ENCODE results near the gene MTA2.
"Not testable (repeated sequence)": the region's sequence is repeated elsewhere in the genome, so short reads cannot be mapped to it uniquely, and the experiment has no call there.

Gene MTA2

DNA sequence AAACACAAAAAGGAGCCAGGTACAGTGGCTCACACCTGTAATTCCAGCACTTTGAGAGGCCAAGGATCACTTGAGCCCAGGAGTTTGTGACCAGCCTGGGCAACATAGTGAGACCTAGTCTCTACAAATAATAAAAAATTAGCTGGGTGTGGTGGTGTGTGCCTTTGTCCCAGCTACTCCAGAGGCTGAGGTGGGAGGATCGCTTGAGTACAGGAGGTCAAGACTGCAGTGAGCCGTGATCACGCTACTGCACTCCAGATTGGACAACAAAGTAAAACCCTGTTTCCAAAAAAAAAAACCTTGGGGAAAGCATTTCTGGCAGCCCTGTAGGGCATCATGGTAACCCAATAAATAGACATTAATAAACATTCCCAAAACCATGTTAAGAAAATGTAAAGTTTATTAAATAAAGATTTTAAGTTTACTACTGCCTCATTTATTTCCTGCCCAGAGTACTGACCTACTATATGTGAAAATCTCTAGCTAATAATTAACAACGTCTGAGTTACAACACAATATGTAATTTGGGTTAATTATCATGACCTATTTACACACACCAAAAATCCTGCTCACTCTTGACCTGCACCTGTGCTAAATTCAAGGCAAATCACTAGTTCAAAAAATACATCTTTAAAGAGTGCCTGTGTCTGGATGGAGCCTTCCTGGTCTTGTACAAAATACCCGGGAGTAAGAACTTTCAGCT is 36.4 kb downstream of the MTA2 start:
- TF ChIP-seq BCL11A (tag by site-specific recombination; IDR thresholded peaks at IDR 0.05; ENCODE audit: low read depth) (no peak), ZNF394 (tag by site-specific recombination; IDR thresholded peaks at IDR 0.05; ENCODE audit: borderline replicate concordance) (peak; percentile 34; the same call in 1 of the 2 replicates)
- Histone ChIP-seq H3K36me3 (ENCODE audit: control insufficient read depth in 2 of 2, insufficient read depth in 1 of 2, low read length in 2 of 2) (peaks cover 37 to 89% of the 10 kb centered on the region in 2 experiments), H3K4me1 (ENCODE audit: control insufficient read depth, insufficient read depth, low read length) (no peaks in the 10 kb centered on the region), H3K27ac (ENCODE audit: extremely low read depth, low read depth, low read length) (no peak overlapping the region), H3K4me3 (ENCODE audit: low read depth, low read length) (no peak overlapping the region), H3K9me3 (ENCODE audit: control insufficient read depth, insufficient read depth, low read depth, low read length) (no peaks in the 10 kb centered on the region)
- ChIA-PET CTCF (interaction anchor here (1.6 to 1.7 kb wide), 2 partner anchors 27 to 141 kb away, joined by 5 to 7 read pairs; partner anchors contain the start of gene TUT1), POLR2A (interaction anchor here (0.6 to 3.4 kb wide), 9 partner anchors 8 to 291 kb away, joined by 3 to 29 read pairs (median 4); partner anchors contain the start of genes EEF1G, TUT1 and UQCC3)

DNA sequence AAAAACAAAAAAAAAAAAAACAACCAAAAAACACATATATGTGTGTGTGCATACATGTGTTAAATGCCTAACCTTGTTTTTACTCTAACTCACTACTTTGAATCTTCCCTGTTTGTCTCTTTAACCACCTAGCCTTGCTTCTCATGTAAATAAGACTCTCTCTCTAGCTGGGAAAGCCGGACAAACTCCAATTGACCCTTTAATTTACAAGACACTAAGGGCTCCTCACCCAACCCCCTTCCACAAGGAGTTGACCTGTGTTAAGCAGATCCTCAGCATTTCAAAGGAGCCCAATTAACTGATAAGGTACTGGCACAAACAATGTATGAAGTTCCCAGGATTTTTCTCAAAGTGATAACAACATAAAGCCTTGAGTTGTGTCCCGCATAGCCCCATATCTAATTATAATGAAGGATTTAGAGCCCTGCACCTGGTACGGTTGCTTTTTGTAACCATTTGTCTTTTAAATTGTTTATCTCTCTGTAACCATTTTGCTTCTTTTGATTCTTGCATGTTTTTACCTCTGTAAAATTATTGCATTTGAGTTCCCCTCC is 39.9 kb downstream of the MTA2 start:
- not testable (repeated sequence) for H3K9me3 ChIP-seq (ENCODE audit: control insufficient read depth, insufficient read depth, low read depth, low read length); H3K4me3 ChIP-seq (ENCODE audit: low read depth, low read length); H3K27ac ChIP-seq (ENCODE audit: extremely low read depth, low read depth, low read length); H3K4me1 ChIP-seq (ENCODE audit: control insufficient read depth, insufficient read depth, low read length)
- peaks cover 19 to 91% of the 10 kb centered on the region in 2 experiments for H3K36me3 ChIP-seq (ENCODE audit: control insufficient read depth in 2 of 2, insufficient read depth in 1 of 2, low read length in 2 of 2)
- CTCF ChIA-PET, result interaction anchor here (1.1 to 5.2 kb wide), 7 partner anchors 11 to 166 kb away, joined by 5 to 80 read pairs (median 13); partner anchors contain the start of gene EEF1G
- POLR2A ChIA-PET, result interaction anchor here (0.6 to 3.4 kb wide), 6 partner anchors 8 to 414 kb away, joined by 3 to 29 read pairs (median 4); partner anchors contain the start of genes EEF1G and TUT1
- 0 out of 2 replicates have a peak, but pooled peaks have one; percentile 29 for TF ChIP-seq ZXDB (tag by site-specific recombination; IDR thresholded peaks at IDR 0.05)

DNA sequence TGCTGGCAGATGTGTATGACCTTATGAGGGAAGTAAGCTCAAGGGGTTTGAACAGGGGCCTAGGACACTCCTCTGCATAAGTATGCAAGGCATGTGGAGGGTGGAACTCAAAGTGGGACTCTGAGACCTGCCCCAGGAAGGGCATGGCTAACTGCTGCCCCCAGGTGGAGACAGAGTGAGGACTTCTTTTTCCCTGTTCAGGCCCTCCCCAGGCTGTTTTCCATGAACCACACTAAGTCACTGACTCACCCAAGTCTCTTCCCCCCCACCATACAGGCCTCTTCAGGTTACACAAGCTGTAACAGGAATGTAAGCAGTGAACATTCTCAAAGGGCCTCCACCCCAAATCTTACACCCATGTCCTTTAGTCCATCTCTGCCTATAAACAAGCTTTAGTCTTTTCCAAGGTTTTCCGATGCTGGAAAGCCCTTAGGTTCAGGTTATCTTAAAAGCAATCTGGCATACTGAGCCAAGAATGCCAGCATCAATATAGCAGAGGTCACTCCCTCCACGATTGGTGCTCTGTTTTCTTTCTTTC is 41.0 kb downstream of the MTA2 start:
- Histone ChIP-seq H3K4me1 (ENCODE audit: control insufficient read depth, insufficient read depth, low read length) (peaks cover 6% of the 10 kb centered on the region; the same call in 1 of the 2 replicates), H3K9me3 (ENCODE audit: control insufficient read depth, insufficient read depth, low read depth, low read length) (no peaks in the 10 kb centered on the region), H3K4me3 (ENCODE audit: low read depth, low read length) (no peak overlapping the region), H3K27ac (ENCODE audit: extremely low read depth, low read depth, low read length) (no peak overlapping the region), H3K36me3 (ENCODE audit: control insufficient read depth in 2 of 2, insufficient read depth in 1 of 2, low read length in 2 of 2) (peaks cover 16 to 82% of the 10 kb centered on the region in 2 experiments)
- ChIA-PET CTCF (interaction anchor here (0.5 to 5.2 kb wide), 33 partner anchors 9 to 1029 kb away, joined by 3 to 80 read pairs (median 4); partner anchors contain the start of genes AHNAK, EEF1G, SCGB1A1 and TUT1), POLR2A (interaction anchor here (0.6 to 2.5 kb wide), 14 partner anchors 9 to 415 kb away, joined by 3 to 13 read pairs (median 4); partner anchors contain the start of genes AHNAK, EEF1G, GANAB and MTA2)
- TF ChIP-seq ZFP3 (tag by site-specific recombination; IDR thresholded peaks at IDR 0.05; ENCODE audit: low read depth), result no peak
- TF ChIP-seq ZNF629 (tag by site-specific recombination; IDR thresholded peaks at IDR 0.05), result peak; percentile 55; the same call in 1 of the 2 replicates
- TF ChIP-seq, protein P1, sequence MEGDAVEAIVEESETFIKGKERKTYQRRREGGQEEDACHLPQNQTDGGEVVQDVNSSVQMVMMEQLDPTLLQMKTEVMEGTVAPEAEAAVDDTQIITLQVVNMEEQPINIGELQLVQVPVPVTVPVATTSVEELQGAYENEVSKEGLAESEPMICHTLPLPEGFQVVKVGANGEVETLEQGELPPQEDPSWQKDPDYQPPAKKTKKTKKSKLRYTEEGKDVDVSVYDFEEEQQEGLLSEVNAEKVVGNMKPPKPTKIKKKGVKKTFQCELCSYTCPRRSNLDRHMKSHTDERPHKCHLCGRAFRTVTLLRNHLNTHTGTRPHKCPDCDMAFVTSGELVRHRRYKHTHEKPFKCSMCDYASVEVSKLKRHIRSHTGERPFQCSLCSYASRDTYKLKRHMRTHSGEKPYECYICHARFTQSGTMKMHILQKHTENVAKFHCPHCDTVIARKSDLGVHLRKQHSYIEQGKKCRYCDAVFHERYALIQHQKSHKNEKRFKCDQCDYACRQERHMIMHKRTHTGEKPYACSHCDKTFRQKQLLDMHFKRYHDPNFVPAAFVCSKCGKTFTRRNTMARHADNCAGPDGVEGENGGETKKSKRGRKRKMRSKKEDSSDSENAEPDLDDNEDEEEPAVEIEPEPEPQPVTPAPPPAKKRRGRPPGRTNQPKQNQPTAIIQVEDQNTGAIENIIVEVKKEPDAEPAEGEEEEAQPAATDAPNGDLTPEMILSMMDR (tag by site-specific recombination; IDR thresholded peaks at IDR 0.05), result peak; percentile 74
- no peak for TF ChIP-seq ZNF530 (tag by site-specific recombination; IDR thresholded peaks at IDR 0.05; ENCODE audit: low read depth)
- TF ChIP-seq, protein P2, sequence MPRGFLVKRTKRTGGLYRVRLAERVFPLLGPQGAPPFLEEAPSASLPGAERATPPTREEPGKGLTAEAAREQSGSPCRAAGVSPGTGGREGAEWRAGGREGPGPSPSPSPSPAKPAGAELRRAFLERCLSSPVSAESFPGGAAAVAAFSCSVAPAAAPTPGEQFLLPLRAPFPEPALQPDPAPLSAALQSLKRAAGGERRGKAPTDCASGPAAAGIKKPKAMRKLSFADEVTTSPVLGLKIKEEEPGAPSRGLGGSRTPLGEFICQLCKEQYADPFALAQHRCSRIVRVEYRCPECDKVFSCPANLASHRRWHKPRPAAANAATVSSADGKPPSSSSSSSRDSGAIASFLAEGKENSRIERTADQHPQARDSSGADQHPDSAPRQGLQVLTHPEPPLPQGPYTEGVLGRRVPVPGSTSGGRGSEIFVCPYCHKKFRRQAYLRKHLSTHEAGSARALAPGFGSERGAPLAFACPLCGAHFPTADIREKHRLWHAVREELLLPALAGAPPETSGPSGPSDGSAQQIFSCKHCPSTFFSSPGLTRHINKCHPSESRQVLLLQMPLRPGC (tag by site-specific recombination; IDR thresholded peaks at IDR 0.05), result peak; percentile 71
- TF ChIP-seq, protein P3, sequence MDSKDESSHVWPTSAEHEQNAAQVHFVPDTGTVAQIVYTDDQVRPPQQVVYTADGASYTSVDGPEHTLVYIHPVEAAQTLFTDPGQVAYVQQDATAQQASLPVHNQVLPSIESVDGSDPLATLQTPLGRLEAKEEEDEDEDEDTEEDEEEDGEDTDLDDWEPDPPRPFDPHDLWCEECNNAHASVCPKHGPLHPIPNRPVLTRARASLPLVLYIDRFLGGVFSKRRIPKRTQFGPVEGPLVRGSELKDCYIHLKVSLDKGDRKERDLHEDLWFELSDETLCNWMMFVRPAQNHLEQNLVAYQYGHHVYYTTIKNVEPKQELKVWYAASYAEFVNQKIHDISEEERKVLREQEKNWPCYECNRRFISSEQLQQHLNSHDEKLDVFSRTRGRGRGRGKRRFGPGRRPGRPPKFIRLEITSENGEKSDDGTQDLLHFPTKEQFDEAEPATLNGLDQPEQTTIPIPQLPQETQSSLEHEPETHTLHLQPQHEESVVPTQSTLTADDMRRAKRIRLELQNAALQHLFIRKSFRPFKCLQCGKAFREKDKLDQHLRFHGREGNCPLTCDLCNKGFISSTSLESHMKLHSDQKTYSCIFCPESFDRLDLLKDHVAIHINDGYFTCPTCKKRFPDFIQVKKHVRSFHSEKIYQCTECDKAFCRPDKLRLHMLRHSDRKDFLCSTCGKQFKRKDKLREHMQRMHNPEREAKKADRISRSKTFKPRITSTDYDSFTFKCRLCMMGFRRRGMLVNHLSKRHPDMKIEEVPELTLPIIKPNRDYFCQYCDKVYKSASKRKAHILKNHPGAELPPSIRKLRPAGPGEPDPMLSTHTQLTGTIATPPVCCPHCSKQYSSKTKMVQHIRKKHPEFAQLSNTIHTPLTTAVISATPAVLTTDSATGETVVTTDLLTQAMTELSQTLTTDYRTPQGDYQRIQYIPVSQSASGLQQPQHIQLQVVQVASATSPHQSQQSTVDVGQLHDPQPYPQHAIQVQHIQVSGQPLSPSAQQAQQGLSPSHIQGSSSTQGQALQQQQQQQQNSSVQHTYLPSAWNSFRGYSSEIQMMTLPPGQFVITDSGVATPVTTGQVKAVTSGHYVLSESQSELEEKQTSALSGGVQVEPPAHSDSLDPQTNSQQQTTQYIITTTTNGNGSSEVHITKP (tag by site-specific recombination; IDR thresholded peaks at IDR 0.05), result peak; percentile 87
- no peak for TF ChIP-seq ZNF549 (tag by site-specific recombination; IDR thresholded peaks at IDR 0.05)
- peak; percentile 67 for TF ChIP-seq ZNF600 (tag by site-specific recombination; IDR thresholded peaks at IDR 0.05)
- TF ChIP-seq KLF7 (tag by site-specific recombination; IDR thresholded peaks at IDR 0.05; ENCODE audit: borderline replicate concordance), result 0 out of 2 replicates have a peak, but pooled peaks have one; percentile 13
- TF ChIP-seq, protein P4, sequence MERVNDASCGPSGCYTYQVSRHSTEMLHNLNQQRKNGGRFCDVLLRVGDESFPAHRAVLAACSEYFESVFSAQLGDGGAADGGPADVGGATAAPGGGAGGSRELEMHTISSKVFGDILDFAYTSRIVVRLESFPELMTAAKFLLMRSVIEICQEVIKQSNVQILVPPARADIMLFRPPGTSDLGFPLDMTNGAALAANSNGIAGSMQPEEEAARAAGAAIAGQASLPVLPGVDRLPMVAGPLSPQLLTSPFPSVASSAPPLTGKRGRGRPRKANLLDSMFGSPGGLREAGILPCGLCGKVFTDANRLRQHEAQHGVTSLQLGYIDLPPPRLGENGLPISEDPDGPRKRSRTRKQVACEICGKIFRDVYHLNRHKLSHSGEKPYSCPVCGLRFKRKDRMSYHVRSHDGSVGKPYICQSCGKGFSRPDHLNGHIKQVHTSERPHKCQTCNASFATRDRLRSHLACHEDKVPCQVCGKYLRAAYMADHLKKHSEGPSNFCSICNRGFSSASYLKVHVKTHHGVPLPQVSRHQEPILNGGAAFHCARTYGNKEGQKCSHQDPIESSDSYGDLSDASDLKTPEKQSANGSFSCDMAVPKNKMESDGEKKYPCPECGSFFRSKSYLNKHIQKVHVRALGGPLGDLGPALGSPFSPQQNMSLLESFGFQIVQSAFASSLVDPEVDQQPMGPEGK (tag by site-specific recombination; IDR thresholded peaks at IDR 0.05), result peak; percentile 94
- TF ChIP-seq GLIS2 (tag by site-specific recombination; IDR thresholded peaks at IDR 0.05), result peak; percentile 51; the same call in 1 of the 2 replicates
- TF ChIP-seq, protein P5, sequence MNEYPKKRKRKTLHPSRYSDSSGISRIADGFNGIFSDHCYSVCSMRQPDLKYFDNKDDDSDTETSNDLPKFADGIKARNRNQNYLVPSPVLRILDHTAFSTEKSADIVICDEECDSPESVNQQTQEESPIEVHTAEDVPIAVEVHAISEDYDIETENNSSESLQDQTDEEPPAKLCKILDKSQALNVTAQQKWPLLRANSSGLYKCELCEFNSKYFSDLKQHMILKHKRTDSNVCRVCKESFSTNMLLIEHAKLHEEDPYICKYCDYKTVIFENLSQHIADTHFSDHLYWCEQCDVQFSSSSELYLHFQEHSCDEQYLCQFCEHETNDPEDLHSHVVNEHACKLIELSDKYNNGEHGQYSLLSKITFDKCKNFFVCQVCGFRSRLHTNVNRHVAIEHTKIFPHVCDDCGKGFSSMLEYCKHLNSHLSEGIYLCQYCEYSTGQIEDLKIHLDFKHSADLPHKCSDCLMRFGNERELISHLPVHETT (tag by site-specific recombination; IDR thresholded peaks at IDR 0.05), result no peak
- TF ChIP-seq ZNF366 (tag by site-specific recombination; conservative IDR thresholded peaks at IDR 0.05), result peak; percentile 56

Measured in HEK293 (cell line).